IMR-90 (cell line): ENCODE measurements around the gene KRT83. TPM values are rescaled to one million over a fixed set of nuclear protein-coding genes. Genes with fewer than 3 reads are reported as not detected.
"Not testable (repeated sequence)": the region's sequence is repeated elsewhere in the genome, so short reads cannot be mapped to it uniquely, and the experiment has no call there.

ENCODE experiments used
- ATAC-seq: fragments of 200-7000 bp; cut with Tn5 transposase; 2 replicates; pipeline ENCODE4 v1.9.1; 2020; ENCODE audit warnings: low read depth, mild to moderate bottlenecking, moderate library complexity
- BruUV-seq: library from RNA; stranded (reverse); fragments of 400-500 nt; replicated peaks from 2 replicates; lab custom pipeline; 2021; lab: Mats Ljungman, UMichigan
- CTCF ChIA-PET: fragments of 300-600 bp; formaldehyde crosslinking; extraction: SDS; loops from one replicate; lab custom pipeline; 2021; ENCODE audit warnings: antibody characterized with exemption; lab: Yijun Ruan, JAX
- POLR2A ChIA-PET: fragments of 300-600 bp; sonication (Branson Sonifier 250); formaldehyde crosslinking; loops from one replicate; lab custom pipeline; 2022; ENCODE audit warnings: antibody characterized with exemption; ENCODE audit not compliant: unreplicated experiment; lab: Charles Lee
- DNase-seq: peaks from one replicate; pipeline ENCODE4 v3.0.0; 2013
- H2AFZ ChIP-seq: replicated peaks from 2 replicates; pipeline ENCODE3; 2013; ENCODE audit warnings: low read length, mild to moderate bottlenecking; ENCODE audit not compliant: poor library complexity
- H2AK5ac ChIP-seq: 2 replicates; pipeline ENCODE4 v1.6.1; 2013; ENCODE audit warnings: low read depth, low read length, inconsistent platforms
- H2AK9ac ChIP-seq: replicated peaks from 2 replicates; pipeline ENCODE3; 2013; ENCODE audit warnings: mild to moderate bottlenecking, low read depth, low read length, moderate library complexity; ENCODE audit not compliant: poor library complexity
- H2BK120ac ChIP-seq: 2 replicates; pipeline ENCODE4 v1.6.1; 2013; ENCODE audit warnings: low read depth, low read length, inconsistent platforms
- H2BK15ac ChIP-seq: 3 replicates; pipeline ENCODE4 v1.6.1; 2013; ENCODE audit warnings: low read depth, low read length, inconsistent platforms
- H2BK20ac ChIP-seq: 2 replicates; pipeline ENCODE4 v1.6.1; 2013; ENCODE audit warnings: low read depth, mild to moderate bottlenecking, inconsistent platforms, low read length, moderate library complexity
- H2BK5ac ChIP-seq: 2 replicates; pipeline ENCODE4 v1.6.1; 2013; ENCODE audit warnings: mild to moderate bottlenecking, low read depth, low read length, inconsistent platforms; ENCODE audit not compliant: poor library complexity, severe bottlenecking
- H3K14ac ChIP-seq: replicated peaks from 2 replicates; pipeline ENCODE4 v1.6.1; 2013; ENCODE audit warnings: low read depth, low read length, inconsistent platforms
- H3K18ac ChIP-seq: 2 replicates; pipeline ENCODE4 v1.6.1; 2013; ENCODE audit warnings: low read depth, low read length, control low read depth
- H3K23ac ChIP-seq: 2 replicates; pipeline ENCODE4 v1.6.1; 2013; ENCODE audit warnings: low read depth, low read length, inconsistent platforms
- H3K27ac ChIP-seq: 2 replicates; pipeline ENCODE4 v1.5.1; 2013; ENCODE audit warnings: mild to moderate bottlenecking, control low read depth, low read length; ENCODE audit not compliant: insufficient read depth
- H3K27me3 ChIP-seq: 2 replicates; pipeline ENCODE4 v1.6.1; 2013; ENCODE audit warnings: low read length; ENCODE audit not compliant: control insufficient read depth, insufficient read depth
- H3K36me3 ChIP-seq: 2 replicates; pipeline ENCODE4 v1.6.1; 2013; ENCODE audit warnings: low read length, mixed read lengths; ENCODE audit not compliant: control insufficient read depth, insufficient read depth
- H3K4ac ChIP-seq: 2 replicates; pipeline ENCODE4 v1.6.1; 2013; ENCODE audit warnings: low read depth, low read length, inconsistent platforms
- H3K4me1 ChIP-seq: 2 replicates; pipeline ENCODE4 v1.6.1; 2013; ENCODE audit warnings: low read length, mixed read lengths; ENCODE audit not compliant: control insufficient read depth, insufficient read depth
- H3K4me2 ChIP-seq: 2 replicates; pipeline ENCODE4 v1.6.1; 2013; ENCODE audit warnings: low read depth, mild to moderate bottlenecking, control low read depth, low read length, moderate library complexity
- H3K4me3 ChIP-seq: 2 replicates; pipeline ENCODE4 v1.5.1; 2013; ENCODE audit warnings: low read depth, mild to moderate bottlenecking, control low read depth, low read length, moderate library complexity; ENCODE audit not compliant: insufficient read depth
- H3K56ac ChIP-seq: 2 replicates; pipeline ENCODE4 v1.6.1; 2013; ENCODE audit warnings: low read length, inconsistent platforms; ENCODE audit not compliant: insufficient read depth; ENCODE audit errors: extremely low read depth
- H3K79me1 ChIP-seq, 2 experiments: 2 replicates each; pipeline ENCODE4 v1.6.1; 2013; ENCODE audit warnings: low read length in 2 of 2, inconsistent platforms in 1 of 2, low read depth in 1 of 2
- H3K9ac ChIP-seq: 2 replicates; pipeline ENCODE4 v1.6.1; 2013; ENCODE audit warnings: low read depth, low read length, control low read depth
- H3K9me1 ChIP-seq: 2 replicates; pipeline ENCODE4 v1.6.1; 2013; ENCODE audit warnings: low read length, inconsistent platforms; ENCODE audit not compliant: insufficient read depth
- H3K9me3 ChIP-seq: 2 replicates; pipeline ENCODE4 v1.6.1; 2013; ENCODE audit warnings: low read length; ENCODE audit not compliant: control insufficient read depth, insufficient read depth
- H4K20me1 ChIP-seq: 2 replicates; pipeline ENCODE4 v1.6.1; 2013; ENCODE audit warnings: low read length, inconsistent platforms; ENCODE audit not compliant: insufficient read depth
- H4K5ac ChIP-seq: 2 replicates; pipeline ENCODE4 v1.6.1; 2013; ENCODE audit warnings: mild to moderate bottlenecking, low read depth, low read length, control low read depth
- H4K8ac ChIP-seq, 2 experiments: 2 replicates each; pipeline ENCODE4 v1.6.1; 2013; ENCODE audit warnings: low read depth in 2 of 2, low read length in 2 of 2, control low read depth in 1 of 2, inconsistent platforms in 1 of 2
- H4K91ac ChIP-seq: 2 replicates; pipeline ENCODE4 v1.6.1; 2013; ENCODE audit warnings: low read depth, low read length, inconsistent platforms; ENCODE audit not compliant: insufficient read depth
- WGBS, 2 experiments: methylation state at CpG; one replicate each; pipeline versions ENCODE4 v1.1.5 to v1.1.7; 2013; ENCODE audit warnings: missing lambda C conversion rate in 2 of 2; ENCODE audit not compliant: insufficient read length in 1 of 2; ENCODE audit errors: extremely low coverage in 2 of 2; 5-methylcytosine and 5-hydroxymethylcytosine counted together
- dilution Hi-C: fragments of 300-500 bp; cut with HindIII; formaldehyde crosslinking; loops from one replicate; pipeline ENCODE4 v1.14.3; 2018; ENCODE audit warnings: low sequenced_read_pairs; ENCODE audit not compliant: unreplicated experiment
- in situ Hi-C: fragments of 300-500 bp; cut with MboI; formaldehyde crosslinking; loops from 3 replicates; pipeline ENCODE4 v1.14.3; 2019; ENCODE audit warnings: low sequenced_read_pairs, inconsistent platforms, mixed read lengths
- intact Hi-C: fragments of 100-400 bp; cut with micrococcal nuclease; formaldehyde crosslinking; loops from 2 replicates; pipeline ENCODE4 v1.10.0; 2022
- polyA plus RNA-seq, 3 experiments: library from polyadenylated mRNA; depleted of rRNA; stranded (reverse); fragments of >200 nt; gene quantifications; 2 replicates each; pipeline ENCODE4 v1.2.3, GENCODE V29; 2012; ENCODE audit warnings: low replicate concordance in 1 of 3
- total RNA-seq: library from RNA; depleted of rRNA; stranded (reverse); fragments of >200 nt; gene quantifications from 2 replicates; pipeline ENCODE4 v1.2.3, GENCODE V29; 2012

KRT83 gene
- total and polyA plus RNA-seq, 2 of the 4 experiments (the other 2 are of a cell fraction), result not detected

DNA sequence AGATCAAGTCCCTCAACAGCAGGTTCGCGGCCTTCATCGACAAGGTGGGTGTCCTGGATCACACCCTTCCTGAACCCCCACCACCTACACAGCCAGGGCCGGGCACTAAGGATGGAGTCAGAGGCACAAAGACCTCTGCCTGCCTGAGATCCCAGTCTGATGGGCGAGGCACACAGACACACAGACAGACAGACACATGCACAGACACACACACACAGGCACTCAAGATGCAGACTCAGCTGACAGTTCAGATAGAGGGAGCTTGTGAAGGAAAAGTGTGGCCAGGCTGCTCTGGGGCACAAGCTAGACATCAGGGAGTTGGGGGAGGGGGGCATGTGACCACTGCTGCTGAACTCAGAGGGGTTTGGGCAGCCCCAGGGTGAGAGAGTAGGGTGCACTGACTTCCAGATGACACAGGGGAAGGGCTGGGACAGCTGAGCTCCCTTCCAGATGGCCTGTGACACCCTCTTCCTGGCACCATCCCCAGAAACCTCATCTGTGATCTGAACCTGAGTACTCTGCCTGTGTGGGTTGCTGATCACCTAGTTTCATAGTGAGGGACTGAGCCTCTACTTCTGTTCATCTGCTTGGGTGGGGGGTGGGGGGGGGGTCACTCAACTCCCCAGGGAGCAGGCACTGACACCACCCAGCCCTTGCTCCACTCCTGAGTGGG lies 18.8 kb downstream of the KRT83 start:
- POLR2A ChIA-PET, result not testable (repeated sequence)
- no CpG with 5 or more reads among the region's 5 CpGs for WGBS, 2 experiments

DNA sequence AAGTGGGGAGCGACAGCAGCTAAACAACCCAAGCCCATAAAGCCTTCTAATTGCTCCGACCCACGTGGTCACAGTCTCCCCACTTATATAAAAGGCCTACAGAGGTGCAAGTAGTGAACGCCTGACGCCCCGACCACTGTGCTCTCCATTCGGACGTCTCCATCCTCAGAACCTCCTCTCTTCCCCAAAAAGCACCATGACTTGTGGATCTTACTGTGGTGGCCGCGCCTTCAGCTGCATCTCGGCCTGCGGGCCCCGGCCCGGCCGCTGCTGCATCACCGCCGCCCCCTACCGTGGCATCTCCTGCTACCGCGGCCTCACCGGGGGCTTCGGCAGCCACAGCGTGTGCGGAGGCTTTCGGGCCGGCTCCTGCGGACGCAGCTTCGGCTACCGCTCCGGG lies 19.5 kb downstream of the KRT83 start:
- H4K8ac ChIP-seq, intact Hi-C loops, H2AK5ac ChIP-seq, H3K9me1 ChIP-seq, POLR2A ChIA-PET, in situ Hi-C loops, H2AK9ac ChIP-seq, H3K56ac ChIP-seq, H3K36me3 ChIP-seq, H3K14ac ChIP-seq, H4K5ac ChIP-seq, H3K4me2 ChIP-seq, H2BK5ac ChIP-seq, H3K9ac ChIP-seq, H3K4me3 ChIP-seq, H2BK20ac ChIP-seq, H2BK120ac ChIP-seq, H3K18ac ChIP-seq, CTCF ChIA-PET, H3K27ac ChIP-seq, dilution Hi-C loops, H3K79me1 ChIP-seq, H3K23ac ChIP-seq, H2AFZ ChIP-seq, H2BK15ac ChIP-seq, H3K4ac ChIP-seq, H4K91ac ChIP-seq, H3K9me3 ChIP-seq, H4K20me1 ChIP-seq, H3K4me1 ChIP-seq, BruUV-seq, DNase-seq, ATAC-seq: not testable (repeated sequence)
- WGBS, 2 experiments, result 79% methylated on average over 7 of the region's 31 CpGs; no CpG with 5 or more reads in 1 of the 2 experiments
- peaks cover 28% of the 10 kb centered on the region for H3K27me3 ChIP-seq

More for the DNA sequence above, 18.8 kb downstream of the KRT83 start:
- peaks cover 31% of the 10 kb centered on the region for H3K27me3 ChIP-seq
- H3K4me3 ChIP-seq, H3K9me1 ChIP-seq, H2BK15ac ChIP-seq, ATAC-seq, H3K14ac ChIP-seq, H3K56ac ChIP-seq, H3K27ac ChIP-seq, in situ Hi-C loops, H2AK9ac ChIP-seq, H2BK20ac ChIP-seq, H3K4me1 ChIP-seq, H4K5ac ChIP-seq, H3K4ac ChIP-seq, H3K79me1 ChIP-seq, H4K20me1 ChIP-seq, CTCF ChIA-PET, H2AFZ ChIP-seq, DNase-seq, H2BK120ac ChIP-seq, H4K8ac ChIP-seq, BruUV-seq, H3K18ac ChIP-seq, H3K4me2 ChIP-seq, H3K23ac ChIP-seq, H2AK5ac ChIP-seq, H3K36me3 ChIP-seq, intact Hi-C loops, H3K9me3 ChIP-seq, H2BK5ac ChIP-seq, H4K91ac ChIP-seq, H3K9ac ChIP-seq, dilution Hi-C loops: not testable (repeated sequence)
